ENCODE results near the gene HLTF. TPM values are rescaled to one million over a fixed set of nuclear protein-coding genes. Genes with fewer than 3 reads are reported as not detected.

Gene HLTF
- total RNA-seq, 1 experiment from 2014 or later = 37.6 TPM

DNA sequence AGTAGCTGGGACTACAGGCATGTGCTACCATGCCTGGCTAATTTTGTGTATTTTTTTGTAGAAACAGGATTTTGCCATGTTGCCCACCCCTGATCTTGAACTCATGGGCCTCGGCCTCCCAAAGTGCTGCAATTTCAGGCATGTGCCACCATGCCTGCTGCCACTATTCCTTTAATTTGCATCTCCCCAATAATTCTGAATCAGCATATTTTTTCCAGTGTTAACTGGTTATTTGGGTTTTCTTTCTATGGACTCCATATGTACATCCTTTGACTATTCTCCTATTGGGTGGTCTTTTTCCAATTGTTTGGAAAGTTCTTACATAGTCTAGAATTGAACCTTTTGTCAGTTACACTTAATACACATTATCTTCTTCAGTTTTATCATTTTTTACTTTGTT, 28.1 kb downstream of the HLTF start:
- no peaks in the 10 kb centered on the region for H3K4me1 ChIP-seq (ENCODE audit: insufficient read depth, low read length, poor library complexity, severe bottlenecking)
- no peak for DNase-seq (ENCODE audit: low spot score)
- H3K36me3 ChIP-seq (ENCODE audit: insufficient read depth, low read length, poor library complexity, severe bottlenecking) = peaks cover 44% of the 10 kb centered on the region
- no peak overlapping the region for H3K4me3 ChIP-seq (ENCODE audit: low read depth, low read length, poor library complexity, severe bottlenecking)
- H3K9me3 ChIP-seq (ENCODE audit: low read depth, low read length, poor library complexity, severe bottlenecking) = no peaks in the 10 kb centered on the region
- no peak overlapping the region for H3K27ac ChIP-seq (ENCODE audit: low read depth, low read length, poor library complexity, severe bottlenecking)
- POLR2A ChIA-PET (ENCODE audit: low non-redundant PET) = no interaction called here
- CTCF ChIA-PET = no interaction called here
- intact Hi-C loops (cut with micrococcal nuclease; ENCODE audit: unreplicated experiment) = no loop called here
- no TSS peak for BruUV-seq (replicated peaks)
- H3K27me3 ChIP-seq (replicated peaks; ENCODE audit: insufficient read depth, low read depth, low read length, poor library complexity) = no peaks in the 10 kb centered on the region
- TF ChIP-seq, protein P1, sequence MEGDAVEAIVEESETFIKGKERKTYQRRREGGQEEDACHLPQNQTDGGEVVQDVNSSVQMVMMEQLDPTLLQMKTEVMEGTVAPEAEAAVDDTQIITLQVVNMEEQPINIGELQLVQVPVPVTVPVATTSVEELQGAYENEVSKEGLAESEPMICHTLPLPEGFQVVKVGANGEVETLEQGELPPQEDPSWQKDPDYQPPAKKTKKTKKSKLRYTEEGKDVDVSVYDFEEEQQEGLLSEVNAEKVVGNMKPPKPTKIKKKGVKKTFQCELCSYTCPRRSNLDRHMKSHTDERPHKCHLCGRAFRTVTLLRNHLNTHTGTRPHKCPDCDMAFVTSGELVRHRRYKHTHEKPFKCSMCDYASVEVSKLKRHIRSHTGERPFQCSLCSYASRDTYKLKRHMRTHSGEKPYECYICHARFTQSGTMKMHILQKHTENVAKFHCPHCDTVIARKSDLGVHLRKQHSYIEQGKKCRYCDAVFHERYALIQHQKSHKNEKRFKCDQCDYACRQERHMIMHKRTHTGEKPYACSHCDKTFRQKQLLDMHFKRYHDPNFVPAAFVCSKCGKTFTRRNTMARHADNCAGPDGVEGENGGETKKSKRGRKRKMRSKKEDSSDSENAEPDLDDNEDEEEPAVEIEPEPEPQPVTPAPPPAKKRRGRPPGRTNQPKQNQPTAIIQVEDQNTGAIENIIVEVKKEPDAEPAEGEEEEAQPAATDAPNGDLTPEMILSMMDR (conservative IDR thresholded peaks at IDR 0.05; ENCODE audit: low read depth, low read length) = no peak
- TF ChIP-seq EZH2 (IDR thresholded peaks at IDR 0.05; ENCODE audit: borderline replicate concordance, low read depth, low read length, poor library complexity, severe bottlenecking) = no peak

- ChIA-PET POLR2A (ENCODE audit: low non-redundant PET) (no interaction called here), CTCF (no interaction called here)
- intact Hi-C loops (cut with micrococcal nuclease; ENCODE audit: unreplicated experiment) = no loop called here
- Histone ChIP-seq H3K27ac (ENCODE audit: low read depth, low read length, poor library complexity, severe bottlenecking) (no peak overlapping the region), H3K4me3 (ENCODE audit: low read depth, low read length, poor library complexity, severe bottlenecking) (no peak overlapping the region), H3K4me1 (ENCODE audit: insufficient read depth, low read length, poor library complexity, severe bottlenecking) (no peaks in the 10 kb centered on the region), H3K27me3 (replicated peaks; ENCODE audit: insufficient read depth, low read depth, low read length, poor library complexity) (no peaks in the 10 kb centered on the region), H3K9me3 (ENCODE audit: low read depth, low read length, poor library complexity, severe bottlenecking) (no peaks in the 10 kb centered on the region), H3K36me3 (ENCODE audit: insufficient read depth, low read length, poor library complexity, severe bottlenecking) (peaks cover 41% of the 10 kb centered on the region)
- BruUV-seq (replicated peaks) = no TSS peak
- TF ChIP-seq, protein P1 (conservative IDR thresholded peaks at IDR 0.05; ENCODE audit: low read depth, low read length) = no peak
- TF ChIP-seq EZH2 (IDR thresholded peaks at IDR 0.05; ENCODE audit: borderline replicate concordance, low read depth, low read length, poor library complexity, severe bottlenecking) = no peak
- DNase-seq (ENCODE audit: low spot score) = no peak
Measured at GRCh38 chr3:149055575-149055974, 30.8 kb downstream of the HLTF start.

DNA sequence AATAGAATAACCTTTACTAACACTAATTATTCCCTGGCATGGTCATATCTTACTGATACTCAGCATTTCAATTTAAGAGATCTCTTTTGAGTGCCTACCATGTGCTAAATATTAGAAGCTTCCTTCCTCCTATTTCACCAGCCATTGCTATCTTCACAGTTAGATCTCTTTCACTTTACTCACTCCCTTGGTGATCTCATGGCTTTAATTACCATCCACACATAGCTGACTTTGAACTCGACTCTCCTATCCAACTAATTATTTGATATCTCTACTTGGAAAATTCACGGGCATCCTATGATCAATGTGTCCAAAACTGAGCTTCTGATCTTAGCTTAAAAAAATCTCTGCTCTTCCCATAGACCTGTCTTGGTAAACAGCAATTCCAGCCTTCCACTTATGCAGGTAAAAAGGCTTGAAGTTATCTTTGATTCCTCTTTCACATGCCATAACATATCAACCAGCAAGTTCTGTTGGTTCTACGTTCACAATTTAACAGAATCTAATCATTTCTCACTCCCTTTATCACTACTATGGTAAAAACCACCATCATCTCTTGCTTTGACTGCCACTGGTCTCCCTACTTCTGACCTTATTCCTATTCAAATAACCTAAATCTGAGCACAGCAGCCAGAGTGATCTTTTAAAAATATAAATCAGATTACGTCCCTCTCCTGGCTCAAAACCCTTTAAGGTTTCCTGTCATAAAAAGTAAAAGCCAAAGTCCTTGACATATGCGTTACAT, 41.8 kb downstream of the HLTF start:
- peaks cover 3% of the 10 kb centered on the region for H3K4me1 ChIP-seq (ENCODE audit: insufficient read depth, low read length, poor library complexity, severe bottlenecking)
- no TSS peak for BruUV-seq (replicated peaks)
- H3K4me3 ChIP-seq (ENCODE audit: low read depth, low read length, poor library complexity, severe bottlenecking) = no peak overlapping the region
- peaks cover 39% of the 10 kb centered on the region for H3K36me3 ChIP-seq (ENCODE audit: insufficient read depth, low read length, poor library complexity, severe bottlenecking)
- CTCF ChIA-PET = no interaction called here
- no peaks in the 10 kb centered on the region for H3K9me3 ChIP-seq (ENCODE audit: low read depth, low read length, poor library complexity, severe bottlenecking)
- no peak overlapping the region for H3K27ac ChIP-seq (ENCODE audit: low read depth, low read length, poor library complexity, severe bottlenecking)
- intact Hi-C loops (cut with micrococcal nuclease; ENCODE audit: unreplicated experiment) = no loop called here
- H3K27me3 ChIP-seq (replicated peaks; ENCODE audit: insufficient read depth, low read depth, low read length, poor library complexity) = no peaks in the 10 kb centered on the region
- POLR2A ChIA-PET (ENCODE audit: low non-redundant PET) = no interaction called here
- TF ChIP-seq, protein P1 (conservative IDR thresholded peaks at IDR 0.05; ENCODE audit: low read depth, low read length) = no peak
- no peak for TF ChIP-seq EZH2 (IDR thresholded peaks at IDR 0.05; ENCODE audit: borderline replicate concordance, low read depth, low read length, poor library complexity, severe bottlenecking)
- DNase-seq (ENCODE audit: low spot score) = no peak

Measured in A673 (cell line).